Measurements from ENCODE around the gene ATP8B1.
"Not testable (repeated sequence)": the region's sequence is repeated elsewhere in the genome, so short reads cannot be mapped to it uniquely, and the experiment has no call there.

ATP8B1 gene

DNA sequence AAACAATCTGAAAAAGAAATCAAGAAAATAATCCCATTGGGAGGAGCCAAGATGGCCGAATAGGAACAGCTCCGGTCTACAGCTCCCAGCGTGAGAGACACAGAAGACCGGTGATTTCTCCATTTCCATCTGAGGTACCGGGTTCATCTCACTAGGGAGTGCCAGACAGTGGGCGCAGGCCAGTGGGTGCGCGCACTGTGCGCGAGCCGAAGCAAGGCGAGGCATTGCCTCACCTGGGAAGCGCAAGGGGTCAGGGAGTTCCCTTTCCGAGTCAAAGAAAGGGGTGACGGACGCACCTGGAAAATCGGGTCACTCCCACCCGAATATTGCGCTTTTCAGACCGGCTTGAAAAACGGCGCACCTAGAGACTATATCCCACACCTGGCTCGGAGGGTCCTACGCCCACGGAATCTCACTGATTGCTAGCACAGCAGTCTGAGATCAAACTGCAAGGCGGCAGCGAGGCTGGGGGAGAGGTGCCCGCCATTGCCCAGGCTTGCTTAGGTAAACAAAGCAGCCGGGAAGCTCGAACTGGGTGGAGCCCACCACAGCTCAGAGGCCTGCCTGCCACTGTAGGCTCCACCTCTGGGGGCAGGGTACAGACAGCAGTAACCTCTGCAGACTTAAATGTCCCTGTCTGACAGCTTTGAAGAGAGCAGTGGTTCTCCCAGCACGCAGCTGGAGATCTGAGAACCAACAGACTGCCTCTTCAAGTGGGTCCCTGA lies 83.7 kb downstream of the ATP8B1 start:
- DNase-seq (ENCODE audit: low read depth), result not testable (repeated sequence)

DNA sequence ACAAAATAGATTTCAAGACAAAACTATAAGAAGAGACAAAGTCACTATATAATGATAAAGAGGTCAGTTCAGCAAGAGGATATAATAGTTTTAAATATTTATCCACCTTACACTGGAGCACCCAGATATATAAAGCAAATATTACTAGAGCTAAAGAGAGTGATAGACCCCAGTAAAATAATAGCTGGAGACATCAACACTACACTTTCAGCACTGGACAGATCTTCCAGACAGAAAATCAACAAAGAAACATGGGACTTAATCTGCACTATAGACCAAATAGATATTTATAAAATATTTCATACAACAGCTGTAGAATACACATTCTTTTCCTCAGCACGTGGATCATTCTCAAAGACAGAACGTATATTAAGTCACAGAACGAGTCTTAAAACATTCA lies 86.6 kb downstream of the ATP8B1 start:
- no peak for DNase-seq (ENCODE audit: low read depth)

GRCh38 chr18:57715671-57716070 lies 87.4 kb downstream of the ATP8B1 start:
- DNase-seq (ENCODE audit: low read depth), result no peak

- DNase-seq (ENCODE audit: low read depth), result no peak
Observed at GRCh38 chr18:57715073-57715472, 88.0 kb downstream of the ATP8B1 start.

DNA sequence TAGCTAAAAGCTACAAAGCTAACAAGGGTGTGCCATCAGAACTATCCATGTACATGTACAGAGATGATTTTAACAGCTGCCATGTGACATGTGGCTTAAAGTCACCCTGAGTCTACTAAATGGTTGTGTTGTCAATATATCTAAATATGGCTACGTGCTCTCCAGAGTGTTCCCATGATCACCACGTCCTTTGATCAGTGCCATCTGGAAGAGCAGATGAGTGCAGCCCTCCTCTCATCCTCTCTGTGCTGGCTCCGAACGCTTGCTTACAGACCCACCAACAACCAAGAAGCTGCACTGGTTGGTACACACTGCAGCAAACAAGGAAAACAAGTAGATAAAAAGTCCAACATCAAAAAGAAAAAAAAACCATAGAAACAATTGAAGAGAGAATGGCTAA lies 92.9 kb downstream of the ATP8B1 start:
- no peak for DNase-seq (ENCODE audit: low read depth)

- no peak for DNase-seq (ENCODE audit: low read depth)
Observed at GRCh38 chr18:57709335-57709734, 93.8 kb downstream of the ATP8B1 start.

DNA sequence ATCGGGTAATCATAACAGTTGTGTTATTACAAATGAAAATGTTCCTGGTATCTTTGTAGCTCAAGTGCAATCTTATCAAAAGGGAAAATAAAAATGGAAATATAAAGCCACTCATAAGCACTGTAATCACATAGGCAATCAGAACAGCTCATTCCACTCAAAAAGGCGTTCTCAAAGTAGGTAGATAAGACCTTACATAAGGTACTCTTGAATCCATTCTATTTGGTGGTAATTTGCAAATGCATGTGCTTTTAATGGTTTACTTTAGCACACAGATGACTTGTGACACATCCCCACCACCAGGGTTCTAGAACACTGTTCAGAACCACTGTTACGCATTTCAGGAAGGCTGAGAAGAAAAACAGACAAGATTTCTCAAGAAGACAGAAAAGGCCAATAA lies 94.8 kb downstream of the ATP8B1 start:
- no peak for DNase-seq (ENCODE audit: low read depth)

- DNase-seq (ENCODE audit: low read depth), result no peak
Observed at GRCh38 chr18:57705832-57706595, 97.1 kb downstream of the ATP8B1 start.

DNA sequence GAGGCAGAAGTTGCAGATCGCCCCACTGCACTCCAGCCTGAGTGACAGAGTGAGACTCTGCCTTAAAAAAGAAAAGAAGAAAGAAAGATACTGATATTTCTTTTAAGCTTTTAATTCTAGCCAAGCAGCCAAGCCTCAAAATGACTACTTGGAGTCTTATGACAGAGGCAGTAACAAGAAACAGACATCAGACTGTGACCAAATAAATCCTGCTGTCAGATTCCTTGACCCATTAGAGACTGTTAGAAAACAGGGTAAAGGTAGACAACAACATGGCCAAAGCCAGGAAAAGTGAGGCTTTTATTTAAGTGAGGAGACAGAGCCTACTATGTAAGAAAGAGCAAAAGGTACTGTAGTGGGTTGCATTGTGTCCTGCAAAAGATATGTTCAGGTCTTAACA lies 98.1 kb downstream of the ATP8B1 start:
- no peak for DNase-seq (ENCODE audit: low read depth)

GRCh38 chr18:57698571-57699276 lies 104.4 kb downstream of the ATP8B1 start:
- DNase-seq (ENCODE audit: low read depth), result no peak

GRCh38 chr18:57697426-57697825 lies 105.7 kb downstream of the ATP8B1 start:
- DNase-seq (ENCODE audit: low read depth), result no peak

GRCh38 chr18:57696271-57696670 lies 106.8 kb downstream of the ATP8B1 start:
- no peak for DNase-seq (ENCODE audit: low read depth)

GRCh38 chr18:57691363-57691762 lies 111.8 kb downstream of the ATP8B1 start:
- no peak for DNase-seq (ENCODE audit: low read depth)

DNA sequence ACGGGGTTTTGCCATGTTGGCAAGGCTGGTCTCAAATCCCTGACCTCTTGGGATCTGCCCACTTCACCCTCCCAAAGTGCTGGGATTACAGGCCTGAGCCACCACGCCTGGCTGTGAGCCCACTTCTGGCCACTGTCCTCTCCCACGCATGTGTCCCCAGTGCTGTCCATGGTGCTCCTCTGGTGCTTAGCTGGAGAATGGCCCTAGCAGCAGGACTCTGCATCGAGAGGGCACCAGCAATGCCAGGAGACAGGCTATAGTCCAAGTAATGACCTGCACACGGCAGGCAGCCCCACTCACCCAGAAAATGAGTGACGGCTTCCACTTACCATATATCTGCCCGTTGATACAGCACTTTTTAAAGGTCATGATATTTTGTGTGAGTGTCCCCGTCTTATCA lies 115.1 kb downstream of the ATP8B1 start:
- DNase-seq (ENCODE audit: low read depth), result no peak

DNA sequence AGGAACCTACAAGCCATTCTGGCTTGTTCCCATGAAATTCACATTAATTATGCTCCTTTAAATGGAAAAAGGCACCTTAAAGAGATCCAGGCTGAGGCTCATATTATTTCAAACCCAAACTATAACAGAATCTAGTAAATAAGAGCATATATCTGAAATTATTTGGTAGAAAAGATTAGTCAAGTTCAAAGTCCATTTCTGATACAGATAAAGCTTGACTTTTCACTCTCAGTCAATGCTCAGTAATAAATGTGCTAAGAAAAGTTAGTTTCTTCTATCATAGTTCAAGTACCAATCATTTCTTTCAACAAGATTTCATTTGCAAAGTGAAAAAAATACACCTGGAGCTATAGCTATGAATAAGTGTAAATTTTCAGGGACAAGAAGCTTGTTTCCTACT lies 119.6 kb downstream of the ATP8B1 start:
- DNase-seq (ENCODE audit: low read depth), result no peak

- no peak for DNase-seq (ENCODE audit: low read depth)
Observed at GRCh38 chr18:57677262-57678211, 125.6 kb downstream of the ATP8B1 start.

DNA sequence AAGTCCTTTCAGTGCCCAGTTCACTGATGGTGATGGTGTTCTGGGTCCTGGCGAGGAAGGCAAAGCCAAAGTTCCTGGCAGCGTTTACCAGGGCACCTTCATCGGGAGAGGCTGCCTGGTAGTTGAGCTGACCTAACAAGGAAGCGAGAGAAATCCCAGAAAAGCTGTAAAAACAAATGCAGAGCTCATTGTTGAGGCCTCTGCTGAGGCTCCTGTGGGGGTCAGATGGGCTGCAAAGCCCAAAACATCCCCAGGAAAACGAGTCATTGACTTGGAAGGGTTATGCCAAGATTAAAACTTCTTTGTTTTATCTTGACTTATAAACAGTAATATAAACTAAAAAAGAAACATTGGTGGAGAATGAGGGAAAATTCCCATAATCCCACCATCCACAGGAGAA lies 128.2 kb downstream of the ATP8B1 start:
- DNase-seq (ENCODE audit: low read depth), result no peak

GRCh38 chr18:57670046-57670445 lies 133.1 kb downstream of the ATP8B1 start:
- DNase-seq (ENCODE audit: low read depth), result no peak

- DNase-seq (ENCODE audit: low read depth), result no peak
Observed at GRCh38 chr18:57668021-57668420, 135.1 kb downstream of the ATP8B1 start.

GRCh38 chr18:57666818-57667497 lies 136.2 kb downstream of the ATP8B1 start:
- DNase-seq (ENCODE audit: low read depth), result peak; percentile 49

GRCh38 chr18:57664568-57665165 lies 138.4 kb downstream of the ATP8B1 start:
- no peak for DNase-seq (ENCODE audit: low read depth)

All from HS-5 (cell line).